ENCODE results near the gene CDKL5.

CDKL5 gene

DNA sequence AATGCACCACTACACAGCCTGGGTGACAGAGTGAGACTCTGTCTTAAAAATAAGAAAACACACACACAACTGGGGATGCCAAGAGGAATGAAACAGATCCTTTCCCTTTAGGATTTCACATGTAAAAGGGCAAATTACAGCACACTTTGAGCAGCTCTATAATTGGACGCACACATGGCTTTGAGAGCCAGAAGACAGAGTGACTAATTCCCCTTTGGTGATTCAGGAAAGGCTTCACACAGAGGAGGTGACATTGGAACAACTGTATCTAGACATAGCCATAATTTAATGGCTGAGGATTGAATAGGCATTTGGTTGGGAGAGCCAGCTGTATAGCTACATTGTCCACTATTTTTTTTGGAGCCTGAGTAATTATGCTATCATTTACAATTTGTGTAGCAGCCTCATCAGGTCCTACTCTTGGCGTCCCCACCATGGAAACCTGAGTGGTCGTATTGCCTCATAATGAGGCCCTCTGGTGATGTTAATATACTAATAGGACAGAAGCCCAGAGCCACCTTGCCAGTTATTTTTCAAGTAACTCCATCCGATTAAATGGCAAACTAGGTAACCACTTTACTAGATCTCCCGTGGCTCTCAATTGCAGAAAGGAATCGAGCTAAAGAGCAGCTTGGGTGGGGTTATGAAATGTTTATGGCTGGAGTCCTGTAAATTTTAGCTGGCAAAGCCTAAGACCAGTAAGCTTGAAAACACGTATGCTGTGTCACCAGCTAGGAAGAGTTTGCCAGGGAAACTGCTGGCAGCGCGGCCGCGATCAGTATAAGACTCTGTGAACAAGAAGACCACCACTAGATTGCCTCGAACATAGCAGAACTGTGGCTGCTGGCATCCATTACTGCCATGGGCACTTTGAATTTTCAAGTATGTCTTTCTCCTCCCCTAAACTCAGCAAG, 273.6 kb downstream of the CDKL5 start:
- no peak for DNase-seq

DNA sequence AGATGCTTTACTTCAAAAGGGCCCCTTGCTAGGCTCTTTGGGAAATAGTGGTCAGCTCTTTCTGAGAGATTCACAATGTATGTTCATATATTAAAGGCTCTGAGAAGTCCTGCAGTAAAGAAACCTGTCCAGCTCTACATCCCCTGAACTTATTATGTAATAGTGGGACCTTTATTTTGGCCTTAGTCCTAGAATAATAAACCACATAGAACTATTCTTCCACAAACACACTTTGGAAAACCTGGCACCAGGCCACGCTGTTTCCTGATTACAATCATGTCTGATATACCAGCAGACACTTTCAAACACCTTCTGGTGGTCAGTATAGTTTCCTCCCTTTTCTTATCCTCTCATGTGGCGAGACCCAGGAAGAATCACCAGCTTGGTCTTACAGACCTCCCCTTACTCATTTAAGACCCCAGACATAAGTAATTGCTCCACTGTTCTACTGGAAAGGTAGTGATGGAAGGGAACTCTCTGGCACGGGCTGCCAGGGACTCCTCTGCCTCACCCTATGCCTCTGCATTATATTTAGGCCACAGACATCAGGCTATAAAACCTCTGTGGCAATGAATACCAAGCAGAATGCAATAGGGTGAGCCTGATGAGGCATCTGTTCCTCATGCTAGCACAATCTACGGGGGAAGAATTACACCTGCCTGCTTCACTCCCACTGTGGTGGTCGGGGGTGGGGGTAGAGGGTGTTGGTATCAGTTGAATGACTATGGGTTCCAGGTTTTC, 276.4 kb downstream of the CDKL5 start:
- DNase-seq, result no peak

GRCh38 chrX:18702362-18703195, 277.2 kb downstream of the CDKL5 start:
- no peak for DNase-seq

Measured in right kidney (tissue), 1 donor.